SK-N-SH (cell line): ENCODE results near the gene NCBP2L.

ENCODE experiments used
- EP300 ChIP-seq, 2 experiments: IDR thresholded peaks; 2 replicates each; pipeline versions ENCODE4 v1.4.0 to v1.6.1; 2012; ENCODE audit warnings: borderline replicate concordance in 1 of 2, low read depth in 1 of 2, low read length in 1 of 2
- EZH2phosphoT487 ChIP-seq: fragments of 200-600 bp; sonication (generic); IDR thresholded peaks from 2 replicates; pipeline ENCODE4 v1.6.1; 2017; ENCODE audit warnings: low read depth, mixed run types, mild to moderate bottlenecking, antibody characterized with exemption, moderate library complexity, borderline replicate concordance
- FOXM1 ChIP-seq: IDR thresholded peaks from 2 replicates; pipeline ENCODE4 v1.4.0; 2012; ENCODE audit warnings: low read depth, mild to moderate bottlenecking
- GATA2 ChIP-seq: sonication (generic); formaldehyde crosslinking; IDR thresholded peaks from 2 replicates; pipeline ENCODE4 v1.5.0; 2020; ENCODE audit warnings: mild to moderate bottlenecking, missing genetic modification reagents
- MAX ChIP-seq: IDR thresholded peaks from 2 replicates; pipeline ENCODE4 v1.4.0; 2012; ENCODE audit warnings: low read depth
- MXI1 ChIP-seq: IDR thresholded peaks from 2 replicates; pipeline ENCODE4 v1.6.1; 2012; ENCODE audit warnings: mild to moderate bottlenecking, low read depth, low read length, improper control_type of control experiment
- POLR2AphosphoS5 ChIP-seq: IDR thresholded peaks from 2 replicates; pipeline ENCODE4 v1.6.1; 2012; ENCODE audit warnings: low read depth, low read length
- TAF1 ChIP-seq: IDR thresholded peaks from 2 replicates; pipeline ENCODE4 v1.6.1; 2012; ENCODE audit warnings: low read depth, mild to moderate bottlenecking, low read length, moderate library complexity, borderline replicate concordance
- TEAD4 ChIP-seq: IDR thresholded peaks from 2 replicates; pipeline ENCODE4 v1.4.0; 2012; ENCODE audit warnings: mild to moderate bottlenecking, borderline replicate concordance; ENCODE audit not compliant: insufficient read depth
- USF2 ChIP-seq: fragments of 150-350 bp; IDR thresholded peaks from 2 replicates; pipeline ENCODE4 v1.6.1; 2017; ENCODE audit warnings: antibody characterized with exemption, low read length, low read depth, borderline replicate concordance
- ZBTB33 ChIP-seq: IDR thresholded peaks from 2 replicates; pipeline ENCODE4 v1.4.0; 2012; ENCODE audit warnings: low read depth, borderline replicate concordance
- TF ChIP-seq, protein P1 (sequence below): fragments of 200-600 bp; sonication (generic); IDR thresholded peaks from 2 replicates; pipeline ENCODE4 v1.6.1; 2017; ENCODE audit warnings: antibody characterized with exemption, mild to moderate bottlenecking, moderate library complexity
- TF ChIP-seq, protein P2 (sequence below): IDR thresholded peaks from 2 replicates; pipeline ENCODE4; 2012

- TF ChIP-seq, protein P1, sequence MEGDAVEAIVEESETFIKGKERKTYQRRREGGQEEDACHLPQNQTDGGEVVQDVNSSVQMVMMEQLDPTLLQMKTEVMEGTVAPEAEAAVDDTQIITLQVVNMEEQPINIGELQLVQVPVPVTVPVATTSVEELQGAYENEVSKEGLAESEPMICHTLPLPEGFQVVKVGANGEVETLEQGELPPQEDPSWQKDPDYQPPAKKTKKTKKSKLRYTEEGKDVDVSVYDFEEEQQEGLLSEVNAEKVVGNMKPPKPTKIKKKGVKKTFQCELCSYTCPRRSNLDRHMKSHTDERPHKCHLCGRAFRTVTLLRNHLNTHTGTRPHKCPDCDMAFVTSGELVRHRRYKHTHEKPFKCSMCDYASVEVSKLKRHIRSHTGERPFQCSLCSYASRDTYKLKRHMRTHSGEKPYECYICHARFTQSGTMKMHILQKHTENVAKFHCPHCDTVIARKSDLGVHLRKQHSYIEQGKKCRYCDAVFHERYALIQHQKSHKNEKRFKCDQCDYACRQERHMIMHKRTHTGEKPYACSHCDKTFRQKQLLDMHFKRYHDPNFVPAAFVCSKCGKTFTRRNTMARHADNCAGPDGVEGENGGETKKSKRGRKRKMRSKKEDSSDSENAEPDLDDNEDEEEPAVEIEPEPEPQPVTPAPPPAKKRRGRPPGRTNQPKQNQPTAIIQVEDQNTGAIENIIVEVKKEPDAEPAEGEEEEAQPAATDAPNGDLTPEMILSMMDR, result no peak
- TF ChIP-seq TEAD4, result no peak
- TF ChIP-seq ZBTB33, result no peak
- no peak for TF ChIP-seq POLR2AphosphoS5
- no peak for TF ChIP-seq TAF1
- no peak for TF ChIP-seq MAX
- no peak for TF ChIP-seq FOXM1
- no peak for TF ChIP-seq USF2
- TF ChIP-seq, protein P2, sequence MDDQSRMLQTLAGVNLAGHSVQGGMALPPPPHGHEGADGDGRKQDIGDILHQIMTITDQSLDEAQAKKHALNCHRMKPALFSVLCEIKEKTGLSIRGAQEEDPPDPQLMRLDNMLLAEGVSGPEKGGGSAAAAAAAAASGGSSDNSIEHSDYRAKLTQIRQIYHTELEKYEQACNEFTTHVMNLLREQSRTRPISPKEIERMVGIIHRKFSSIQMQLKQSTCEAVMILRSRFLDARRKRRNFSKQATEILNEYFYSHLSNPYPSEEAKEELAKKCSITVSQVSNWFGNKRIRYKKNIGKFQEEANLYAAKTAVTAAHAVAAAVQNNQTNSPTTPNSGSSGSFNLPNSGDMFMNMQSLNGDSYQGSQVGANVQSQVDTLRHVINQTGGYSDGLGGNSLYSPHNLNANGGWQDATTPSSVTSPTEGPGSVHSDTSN, result no peak
- TF ChIP-seq GATA2 (CRISPR knock-in tag), result no peak
- TF ChIP-seq EZH2phosphoT487, result no peak
- TF ChIP-seq MXI1, result no peak
- TF ChIP-seq EP300 (IDR thresholded peaks at IDR 0.05; ENCODE audit: borderline replicate concordance in 1 of 2, low read depth in 1 of 2, low read length in 1 of 2), result no peak
These were observed 65.3 kb downstream of the NCBP2L start for GRCh38 chrX:107842715-107843400.
